Inflammatory macrophage (primary cell): Measurements from ENCODE around the gene SLC25A1.
"Not testable (repeated sequence)": the region's sequence is repeated elsewhere in the genome, so short reads cannot be mapped to it uniquely, and the experiment has no call there.

Experiments
- DNase-seq, 2 donors: peaks; one replicate each; pipeline ENCODE4 v3.0.0-alpha.2; 2020 to 2022

Gene SLC25A1

GRCh38 chr22:19204640-19205039 is 26.1 kb upstream of the SLC25A1 start:
- no peak for DNase-seq

GRCh38 chr22:19203834-19204233 is 25.3 kb upstream of the SLC25A1 start:
- no peak for DNase-seq

GRCh38 chr22:19202799-19203186 is 24.3 kb upstream of the SLC25A1 start:
- not testable (repeated sequence) for DNase-seq

GRCh38 chr22:19201869-19202798 is 23.6 kb upstream of the SLC25A1 start:
- DNase-seq, result no peak

- no peak for DNase-seq
These were observed 22.8 kb upstream of the SLC25A1 start for GRCh38 chr22:19201130-19201868.

GRCh38 chr22:19199479-19199878 is 20.9 kb upstream of the SLC25A1 start:
- no peak for DNase-seq

GRCh38 chr22:19197997-19198865 is 19.7 kb upstream of the SLC25A1 start:
- DNase-seq, result no peak

- DNase-seq, result no peak
These were observed 18.5 kb upstream of the SLC25A1 start for GRCh38 chr22:19196841-19197612.

GRCh38 chr22:19195796-19196731 is 17.5 kb upstream of the SLC25A1 start:
- peak in 1 of 2 donors; percentile 34 for DNase-seq

- no peak for DNase-seq
These were observed 16.4 kb upstream of the SLC25A1 start for GRCh38 chr22:19194766-19195536.

- DNase-seq, result no peak
These were observed 15.3 kb upstream of the SLC25A1 start for GRCh38 chr22:19193879-19194278.

- no peak for DNase-seq
These were observed 9.4 kb upstream of the SLC25A1 start for GRCh38 chr22:19187716-19188563.

GRCh38 chr22:19184276-19184997 is 5.9 kb upstream of the SLC25A1 start:
- DNase-seq, result no peak

- no peak for DNase-seq
These were observed 4.7 kb upstream of the SLC25A1 start for GRCh38 chr22:19183216-19183615.

GRCh38 chr22:19182472-19183157 is 4.1 kb upstream of the SLC25A1 start:
- DNase-seq, result no peak

- DNase-seq, result no peak
These were observed 3.4 kb upstream of the SLC25A1 start for GRCh38 chr22:19181786-19182471.
